Kidney (tissue), 14 donors: Measurements from ENCODE around the gene HIVEP3. TPM values are rescaled to one million over a fixed set of nuclear protein-coding genes. Genes with fewer than 3 reads are reported as not detected.

Source experiments
- DNase-seq, 5 donors: peaks; one replicate each; pipeline ENCODE4 v3.0.0-alpha.2; 2013 to 2020
- FAIRE-seq: peaks from 2 replicates; lab custom pipeline; 2012; peaks lifted over from hg19 to GRCh38; lab: Jason Lieb, UNC
- H3K27ac ChIP-seq, 2 donors: one replicate each; pipeline ENCODE4 v1.7.0; 2013; ENCODE audit warnings: low read depth in 2 of 2, low read length in 2 of 2, inconsistent platforms in 1 of 2
- H3K27me3 ChIP-seq: one replicate; pipeline ENCODE4 v1.7.1; 2013; ENCODE audit warnings: low read length, inconsistent platforms; ENCODE audit not compliant: control insufficient read depth, insufficient read depth
- H3K36me3 ChIP-seq, 3 donors: one replicate each; pipeline versions ENCODE4 v1.7.0 to v1.7.1; 2013; ENCODE audit warnings: low read length in 3 of 3, control low read depth in 1 of 3, inconsistent platforms in 1 of 3; ENCODE audit not compliant: insufficient read depth in 3 of 3, control insufficient read depth in 2 of 3
- H3K4me1 ChIP-seq, 3 donors: one replicate each; pipeline versions ENCODE4 v1.7.0 to v1.7.1; 2013; ENCODE audit warnings: low read length in 3 of 3, inconsistent platforms in 1 of 3, low read depth in 1 of 3; ENCODE audit not compliant: control insufficient read depth in 2 of 3, insufficient read depth in 2 of 3
- H3K4me3 ChIP-seq, 3 donors: one replicate each; pipeline versions ENCODE4 v1.7.0 to v1.8.1; 2013; ENCODE audit warnings: low read length in 3 of 3, control low read depth in 1 of 3, inconsistent platforms in 1 of 3
- H3K9ac ChIP-seq, 3 donors: one replicate each; pipeline versions ENCODE4 v1.7.0 to v1.7.1; 2013; ENCODE audit warnings: low read length in 3 of 3, control low read depth in 1 of 3, inconsistent platforms in 1 of 3
- H3K9me3 ChIP-seq, 3 donors: one replicate each; pipeline versions ENCODE4 v1.7.0 to v1.7.1; 2013; ENCODE audit warnings: low read length in 3 of 3, control low read depth in 1 of 3, inconsistent platforms in 1 of 3; ENCODE audit not compliant: control insufficient read depth in 2 of 3, insufficient read depth in 1 of 3
- intact Hi-C: fragments of 100-400 bp; cut with DNase I; formaldehyde crosslinking; loops from one replicate; pipeline ENCODE4 v1.11.1; 2022
- polyA plus RNA-seq: library from polyadenylated mRNA; stranded (reverse); fragments of 350-450 nt; fragmentation: Illumina TruSeq; extraction: RNeasy Lipid Tissue Mini Kit (QIAGEN cat#74804); gene quantifications from one replicate; pipeline ENCODE4 v1.2.3, GENCODE V29; 2014; ENCODE audit warnings: low read depth, low replicate concordance; ENCODE audit not compliant: insufficient read depth
- total RNA-seq: library from RNA; stranded (reverse); fragmentation: NEBNext Ultra II Directional; extraction: Animal tissue kit (Norgen Biotek cat#: 25700); gene quantifications from one replicate; pipeline ENCODE4 v1.2.1, GENCODE V29; 2021
- TF ChIP-seq, protein P1 (sequence below): IDR thresholded peaks from 3 replicates; pipeline ENCODE4 v1.5.1; 2012; ENCODE audit warnings: mild to moderate bottlenecking, moderate library complexity, borderline replicate concordance; ENCODE audit not compliant: insufficient read depth; ENCODE audit errors: extremely low read depth
- donor health status: control.
- donor health status: control.
- donor health status: control.
- donor health status: control.
- donor health status: control.
- donor health status: DM: yes; HTN: yes; CAD: no.
- donor health status: Normal renal cell carcinoma (clear cell type).

Gene HIVEP3
- total and polyA plus RNA-seq, 2 donors from 2014 or later = 3.5 to 11.0 TPM

DNA sequence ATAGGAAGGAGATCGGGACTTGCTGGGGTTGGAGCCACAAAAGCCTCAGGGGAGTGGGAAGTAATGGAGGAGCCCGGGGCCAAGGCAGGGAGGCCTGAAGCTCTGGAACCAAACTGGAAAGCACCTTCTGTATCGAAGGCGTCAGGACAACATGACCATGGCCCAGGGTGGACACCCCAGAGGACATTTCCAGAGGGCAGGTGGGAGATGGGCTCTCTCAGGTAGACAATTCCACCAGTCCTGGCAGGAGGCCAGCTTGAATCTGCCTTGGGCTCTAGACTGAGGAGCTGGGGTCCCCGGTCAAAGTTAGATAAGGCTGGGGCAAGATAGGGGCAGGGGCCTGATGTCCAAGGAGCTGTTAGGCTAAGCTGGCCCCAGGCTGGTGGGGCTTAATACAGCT, 329.3 kb downstream of the HIVEP3 start:
- TF ChIP-seq, protein P1, sequence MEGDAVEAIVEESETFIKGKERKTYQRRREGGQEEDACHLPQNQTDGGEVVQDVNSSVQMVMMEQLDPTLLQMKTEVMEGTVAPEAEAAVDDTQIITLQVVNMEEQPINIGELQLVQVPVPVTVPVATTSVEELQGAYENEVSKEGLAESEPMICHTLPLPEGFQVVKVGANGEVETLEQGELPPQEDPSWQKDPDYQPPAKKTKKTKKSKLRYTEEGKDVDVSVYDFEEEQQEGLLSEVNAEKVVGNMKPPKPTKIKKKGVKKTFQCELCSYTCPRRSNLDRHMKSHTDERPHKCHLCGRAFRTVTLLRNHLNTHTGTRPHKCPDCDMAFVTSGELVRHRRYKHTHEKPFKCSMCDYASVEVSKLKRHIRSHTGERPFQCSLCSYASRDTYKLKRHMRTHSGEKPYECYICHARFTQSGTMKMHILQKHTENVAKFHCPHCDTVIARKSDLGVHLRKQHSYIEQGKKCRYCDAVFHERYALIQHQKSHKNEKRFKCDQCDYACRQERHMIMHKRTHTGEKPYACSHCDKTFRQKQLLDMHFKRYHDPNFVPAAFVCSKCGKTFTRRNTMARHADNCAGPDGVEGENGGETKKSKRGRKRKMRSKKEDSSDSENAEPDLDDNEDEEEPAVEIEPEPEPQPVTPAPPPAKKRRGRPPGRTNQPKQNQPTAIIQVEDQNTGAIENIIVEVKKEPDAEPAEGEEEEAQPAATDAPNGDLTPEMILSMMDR = no peak

DNA sequence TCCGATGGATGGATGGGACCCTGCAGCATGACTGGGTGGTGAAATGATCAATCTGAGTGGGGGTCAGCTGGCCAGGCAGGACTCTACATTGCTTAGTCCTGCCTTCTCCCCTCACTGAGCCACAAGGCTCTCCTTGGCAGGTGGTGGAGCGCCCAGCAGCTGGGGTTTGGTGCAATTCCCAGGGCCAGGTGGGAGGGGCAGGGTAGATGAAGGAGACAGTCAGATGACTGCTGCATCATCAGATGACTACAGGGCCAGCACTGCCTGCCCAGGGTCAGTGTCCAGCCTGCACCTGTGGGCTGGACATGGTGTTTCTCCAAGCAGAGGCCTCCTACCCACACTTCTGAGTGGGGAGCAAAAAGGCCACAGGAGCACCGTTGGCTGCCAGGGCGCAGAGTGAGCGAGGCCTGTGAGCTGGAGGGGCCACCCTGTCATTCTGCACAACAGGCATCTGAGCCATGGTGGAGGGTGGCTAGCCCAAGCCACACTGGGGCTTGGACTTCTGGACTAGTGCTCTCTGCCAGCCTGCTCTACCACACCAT, 330.3 kb downstream of the HIVEP3 start:
- DNase-seq (no peak), FAIRE-seq (no peak)
- intact Hi-C loops = no loop called here

More for the DNA sequence above, 329.3 kb downstream of the HIVEP3 start:
- H3K36me3 ChIP-seq = no peaks in the 10 kb centered on the region
- no peak overlapping the region for H3K4me3 ChIP-seq
- DNase-seq (peak in 1 of 5 donors; percentile 13), FAIRE-seq (no peak)
- no peak overlapping the region for H3K9ac ChIP-seq
- H3K9me3 ChIP-seq = no peaks in the 10 kb centered on the region
- intact Hi-C loops = no loop called here
- H3K4me1 ChIP-seq = no peaks in the 10 kb centered on the region
- H3K27me3 ChIP-seq = no peaks in the 10 kb centered on the region
- no peak overlapping the region for H3K27ac ChIP-seq

DNA sequence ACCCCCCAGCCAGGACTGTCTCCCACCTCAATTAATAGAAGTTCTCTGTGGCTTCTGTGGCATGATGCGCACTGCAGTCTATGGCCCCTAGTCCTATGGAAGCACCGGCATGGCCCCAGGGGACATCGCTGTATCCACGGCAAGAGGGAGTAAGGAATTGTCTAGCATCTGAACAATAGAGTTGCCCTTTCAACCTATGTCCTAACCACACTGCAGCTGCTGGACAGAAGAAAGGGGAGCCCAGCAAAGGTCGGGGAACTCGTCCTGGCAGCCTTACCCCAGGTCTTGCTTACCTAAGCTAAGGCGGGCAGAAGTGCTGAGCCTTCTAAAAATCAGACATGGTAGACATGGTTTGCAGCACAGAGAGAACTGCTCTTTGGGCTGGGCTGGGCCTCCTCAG, 330.9 kb downstream of the HIVEP3 start:
- no peak for FAIRE-seq
- H3K9me3 ChIP-seq = no peaks in the 10 kb centered on the region
- H3K9ac ChIP-seq = no peak overlapping the region

More for the DNA sequence above, 330.3 kb downstream of the HIVEP3 start:
- Histone ChIP-seq H3K27me3 (no peaks in the 10 kb centered on the region), H3K9me3 (no peaks in the 10 kb centered on the region), H3K4me1 (no peaks in the 10 kb centered on the region), H3K4me3 (no peak overlapping the region), H3K9ac (no peak overlapping the region), H3K36me3 (no peaks in the 10 kb centered on the region), H3K27ac (no peak overlapping the region)
- TF ChIP-seq, protein P1 = no peak

More for the DNA sequence above, 330.9 kb downstream of the HIVEP3 start:
- no peaks in the 10 kb centered on the region for H3K27me3 ChIP-seq
- no peak overlapping the region for H3K27ac ChIP-seq
- intact Hi-C loops = no loop called here
- TF ChIP-seq, protein P1 = no peak
- no peaks in the 10 kb centered on the region for H3K36me3 ChIP-seq
- no peaks in the 10 kb centered on the region for H3K4me1 ChIP-seq
- DNase-seq = no peak
- H3K4me3 ChIP-seq = no peak overlapping the region
